Chondrocyte (in vitro differentiated cells): ENCODE measurements around the gene FRS2. TPM values are rescaled to one million over a fixed set of nuclear protein-coding genes. Genes with fewer than 3 reads are reported as not detected.

Experiments
- DNase-seq: peaks from one replicate; pipeline ENCODE4 v3.0.0; 2021; ENCODE audit warnings: mixed read lengths, low spot score
- H3K27ac Mint-ChIP-seq: one replicate; pipeline ENCODE4 v1.8.0; 2021; ENCODE audit warnings: mild to moderate bottlenecking, moderate library complexity, mixed read lengths; ENCODE audit not compliant: unreplicated experiment
- H3K27me3 Mint-ChIP-seq: 2 replicates; pipeline ENCODE4 v1.8.0; 2021; ENCODE audit warnings: low read depth, mixed read lengths
- H3K36me3 Mint-ChIP-seq: 2 replicates; pipeline ENCODE4 v1.8.0; 2021; ENCODE audit warnings: low read depth, mixed read lengths
- H3K4me1 Mint-ChIP-seq: 2 replicates; pipeline ENCODE4 v1.8.0; 2021; ENCODE audit warnings: low read depth, mild to moderate bottlenecking, mixed read lengths
- H3K4me3 Mint-ChIP-seq: one replicate; pipeline ENCODE4 v1.8.0; 2021; ENCODE audit warnings: mild to moderate bottlenecking, moderate library complexity, mixed read lengths; ENCODE audit not compliant: unreplicated experiment
- H3K9me3 Mint-ChIP-seq: 2 replicates; pipeline ENCODE4 v1.8.0; 2021; ENCODE audit warnings: low read depth, mixed read lengths
- CTCF ChIP-seq: fragments of 200-600 bp; sonication (generic); IDR thresholded peaks from 2 replicates; pipeline ENCODE4 v1.5.0; 2021; ENCODE audit warnings: antibody characterized with exemption, mild to moderate bottlenecking, moderate library complexity
- total RNA-seq: library from RNA; stranded (reverse); gene quantifications from 3 replicates; pipeline ENCODE4 v1.2.1, GENCODE V29; 2021

FRS2 gene
- total RNA-seq, 1 donor from 2014 or later: 46.9 TPM

GRCh38 chr12:69476276-69477017, 6.3 kb downstream of the FRS2 start:
- Mint-ChIP-seq H3K4me1 (peaks cover 69% of the 10 kb centered on the region), H3K27ac (peak overlapping the region; percentile 87), H3K27me3 (no peaks in the 10 kb centered on the region), H3K4me3 (no peak overlapping the region), H3K9me3 (no peaks in the 10 kb centered on the region), H3K36me3 (peaks cover 1% of the 10 kb centered on the region)
- no peak for DNase-seq
- TF ChIP-seq CTCF: no peak

GRCh38 chr12:69479675-69480074, 9.5 kb downstream of the FRS2 start:
- Mint-ChIP-seq H3K36me3 (peaks cover 3% of the 10 kb centered on the region), H3K27ac (no peak overlapping the region), H3K4me1 (peaks cover 65% of the 10 kb centered on the region), H3K9me3 (no peaks in the 10 kb centered on the region), H3K4me3 (no peak overlapping the region), H3K27me3 (no peaks in the 10 kb centered on the region)
- no peak for TF ChIP-seq CTCF
- DNase-seq: no peak

- Mint-ChIP-seq H3K36me3 (peaks cover 3% of the 10 kb centered on the region), H3K4me1 (peaks cover 55% of the 10 kb centered on the region), H3K4me3 (no peak overlapping the region), H3K27me3 (no peaks in the 10 kb centered on the region), H3K9me3 (no peaks in the 10 kb centered on the region), H3K27ac (no peak overlapping the region)
- DNase-seq: no peak
- TF ChIP-seq CTCF: no peak
Observed at GRCh38 chr12:69480698-69481097, 10.5 kb downstream of the FRS2 start.

GRCh38 chr12:69481133-69481532, 10.9 kb downstream of the FRS2 start:
- DNase-seq: no peak
- no peaks in the 10 kb centered on the region for H3K27me3 Mint-ChIP-seq
- TF ChIP-seq CTCF: no peak
- H3K9me3 Mint-ChIP-seq: no peaks in the 10 kb centered on the region
- H3K4me1 Mint-ChIP-seq: peaks cover 51% of the 10 kb centered on the region
- no peak overlapping the region for H3K4me3 Mint-ChIP-seq
- H3K27ac Mint-ChIP-seq: no peak overlapping the region
- peaks cover 3% of the 10 kb centered on the region for H3K36me3 Mint-ChIP-seq

- Mint-ChIP-seq H3K27ac (peak overlapping the region; percentile 45), H3K9me3 (peaks cover 12% of the 10 kb centered on the region), H3K4me1 (peaks cover 53% of the 10 kb centered on the region), H3K36me3 (peaks cover 15% of the 10 kb centered on the region), H3K27me3 (no peaks in the 10 kb centered on the region), H3K4me3 (no peak overlapping the region)
- TF ChIP-seq CTCF: no peak
- no peak for DNase-seq
Observed at GRCh38 chr12:69483700-69484099, 13.5 kb downstream of the FRS2 start.
